ENCODE measurements around the gene CXCR4.

Gene CXCR4

GRCh38 chr2:136116151-136116812 is 1.7 kb downstream of the CXCR4 start:
- no peaks in the 10 kb centered on the region; a peak in 1 of 22 replicates for H3K9me3 ChIP-seq (replicated peaks in 1 of 11)
- no peaks in the 10 kb centered on the region for H3K27me3 ChIP-seq
- H3K4me1 ChIP-seq, result peaks cover 43 to 68% (median 49%) of the 10 kb centered on the region in 10 experiments
- peak overlapping the region; percentile 77 to 93 (median 90) for H3K9ac ChIP-seq
- peak overlapping the region; percentile 67 to 94 (median 89) for H3K4me3 ChIP-seq
- peaks cover 15 to 49% (median 37%) of the 10 kb centered on the region in 11 experiments; a peak in 20 of 22 replicates for H4K20me1 ChIP-seq
- H3K4me2 ChIP-seq, result peak overlapping the region; percentile 87 to 99 (median 96)
- H3K36me3 ChIP-seq, result peaks cover 15 to 37% (median 30%) of the 10 kb centered on the region in 11 experiments
- no peak for TF ChIP-seq Cebpa-rat (IDR thresholded peaks at IDR 0.05)
- H3K27ac ChIP-seq, result peak overlapping the region; percentile 65 to 91 (median 87); a peak in 21 of 22 replicates

- TF ChIP-seq Cebpa-rat (IDR thresholded peaks at IDR 0.05), result no peak
- H3K9ac ChIP-seq, result peak overlapping the region in 9 of 11 experiments; percentile 89 to 93 (median 92); a peak in 17 of 22 replicates
- H3K27me3 ChIP-seq, result no peaks in the 10 kb centered on the region
- peak overlapping the region; percentile 87 to 99 (median 96) for H3K4me2 ChIP-seq
- H3K4me1 ChIP-seq, result peaks cover 46 to 76% (median 53%) of the 10 kb centered on the region in 10 experiments
- H4K20me1 ChIP-seq, result peaks cover 15 to 49% (median 37%) of the 10 kb centered on the region in 11 experiments; a peak in 20 of 22 replicates
- H3K4me3 ChIP-seq, result peak overlapping the region; percentile 67 to 94 (median 89)
- H3K27ac ChIP-seq, result peak overlapping the region in 8 of 11 experiments; percentile 85 to 91 (median 88); a peak in 16 of 22 replicates
- peaks cover 15 to 37% (median 30%) of the 10 kb centered on the region in 11 experiments for H3K36me3 ChIP-seq
- H3K9me3 ChIP-seq (replicated peaks in 1 of 11), result no peaks in the 10 kb centered on the region; a peak in 1 of 22 replicates
These were observed 2.7 kb downstream of the CXCR4 start for GRCh38 chr2:136115183-136115761.

- H3K4me2 ChIP-seq, result peak overlapping the region; percentile 87 to 99 (median 96)
- H3K4me1 ChIP-seq, result peaks cover 37 to 69% (median 45%) of the 10 kb centered on the region in 10 experiments
- peak overlapping the region in 8 of 10 experiments; percentile 67 to 94 (median 89); a peak in 10 of 20 replicates for H3K4me3 ChIP-seq
- H3K9ac ChIP-seq, result peak overlapping the region in 2 of 11 experiments; percentile 89 to 92; a peak in 1 of 22 replicates
- H3K9me3 ChIP-seq (replicated peaks in 1 of 11), result no peaks in the 10 kb centered on the region; a peak in 1 of 22 replicates
- peaks cover 15 to 49% (median 37%) of the 10 kb centered on the region in 11 experiments; a peak in 20 of 22 replicates for H4K20me1 ChIP-seq
- no peaks in the 10 kb centered on the region for H3K27me3 ChIP-seq
- H3K36me3 ChIP-seq, result peaks cover 15 to 37% (median 30%) of the 10 kb centered on the region in 11 experiments
- no peak for TF ChIP-seq Cebpa-rat (IDR thresholded peaks at IDR 0.05)
- peak overlapping the region in 6 of 11 experiments; percentile 7 to 91 (median 88); a peak in 7 of 22 replicates for H3K27ac ChIP-seq
These were observed 3.6 kb downstream of the CXCR4 start for GRCh38 chr2:136114382-136114781.

- peaks cover 15 to 37% (median 30%) of the 10 kb centered on the region in 11 experiments for H3K36me3 ChIP-seq
- peak overlapping the region; percentile 87 to 99 (median 96); a peak in 21 of 22 replicates for H3K4me2 ChIP-seq
- H3K27me3 ChIP-seq, result no peaks in the 10 kb centered on the region
- H3K4me3 ChIP-seq, result peak overlapping the region in 2 of 10 experiments; percentile 3 to 21; a peak in 1 of 20 replicates
- peaks cover 43 to 62% (median 46%) of the 10 kb centered on the region in 10 experiments for H3K4me1 ChIP-seq
- H3K9me3 ChIP-seq (replicated peaks in 1 of 11), result no peaks in the 10 kb centered on the region; a peak in 1 of 22 replicates
- 0 out of 22 replicates have a peak, but pooled peaks of 2 of the 11 experiments have one; percentile 30 to 42 for TF ChIP-seq Cebpa-rat (IDR thresholded peaks at IDR 0.05)
- peak overlapping the region in 7 of 11 experiments; percentile 1 to 90 (median 15); a peak in 7 of 22 replicates for H3K27ac ChIP-seq
- H4K20me1 ChIP-seq, result peaks cover 15 to 49% (median 37%) of the 10 kb centered on the region in 11 experiments; a peak in 20 of 22 replicates
- peak overlapping the region in 2 of 11 experiments; percentile 30 to 89; a peak in 1 of 22 replicates for H3K9ac ChIP-seq
These were observed 4.6 kb downstream of the CXCR4 start for GRCh38 chr2:136113209-136113971.

GRCh38 chr2:136112317-136113208 is 5.4 kb downstream of the CXCR4 start:
- no peaks in the 10 kb centered on the region for H3K27me3 ChIP-seq
- no peak for TF ChIP-seq Cebpa-rat (IDR thresholded peaks at IDR 0.05)
- H3K9ac ChIP-seq, result no peak overlapping the region
- peaks cover 40 to 63% (median 52%) of the 10 kb centered on the region in 10 experiments for H3K4me1 ChIP-seq
- H3K27ac ChIP-seq, result peak overlapping the region in 3 of 11 experiments; percentile 1 to 30 (median 1); a peak in 3 of 22 replicates
- H3K4me3 ChIP-seq, result no peak overlapping the region
- H3K4me2 ChIP-seq, result peak overlapping the region in 7 of 11 experiments; percentile 32 to 98 (median 96); a peak in 9 of 22 replicates
- no peaks in the 10 kb centered on the region; a peak in 1 of 22 replicates for H3K9me3 ChIP-seq (replicated peaks in 1 of 11)
- peaks cover 15 to 37% (median 30%) of the 10 kb centered on the region in 11 experiments for H3K36me3 ChIP-seq
- H4K20me1 ChIP-seq, result peaks cover 15 to 49% (median 37%) of the 10 kb centered on the region in 11 experiments; a peak in 20 of 22 replicates

- TF ChIP-seq Cebpa-rat (IDR thresholded peaks at IDR 0.05), result no peak
- Histone ChIP-seq H4K20me1 (peaks cover 13 to 43% (median 31%) of the 10 kb centered on the region in 11 experiments; a peak in 20 of 22 replicates), H3K4me2 (no peak overlapping the region), H3K36me3 (peaks cover 15 to 37% (median 29%) of the 10 kb centered on the region in 11 experiments), H3K4me1 (peaks cover 49 to 71% (median 61%) of the 10 kb centered on the region in 10 experiments), H3K9ac (no peak overlapping the region), H3K27ac (no peak overlapping the region), H3K27me3 (no peaks in the 10 kb centered on the region), H3K4me3 (no peak overlapping the region), H3K9me3 (replicated peaks in 1 of 11) (no peaks in the 10 kb centered on the region; a peak in 1 of 22 replicates)
These were observed 6.2 kb downstream of the CXCR4 start for GRCh38 chr2:136111711-136112110.

GRCh38 chr2:136110526-136110925 is 7.4 kb downstream of the CXCR4 start:
- H3K27ac ChIP-seq, result peak overlapping the region in 2 of 11 experiments; percentile 34 to 44; a peak in 4 of 22 replicates
- peaks cover 8 to 33% (median 23%) of the 10 kb centered on the region in 11 experiments; a peak in 20 of 22 replicates for H4K20me1 ChIP-seq
- H3K36me3 ChIP-seq, result peaks cover 15 to 33% (median 26%) of the 10 kb centered on the region in 11 experiments
- peak overlapping the region in 5 of 11 experiments; percentile 31 to 67 (median 53); a peak in 10 of 22 replicates for H3K4me2 ChIP-seq
- no peaks in the 10 kb centered on the region for H3K27me3 ChIP-seq
- H3K4me1 ChIP-seq, result peaks cover 48 to 71% (median 60%) of the 10 kb centered on the region in 10 experiments
- no peak overlapping the region for H3K4me3 ChIP-seq
- TF ChIP-seq Cebpa-rat (IDR thresholded peaks at IDR 0.05), result no peak
- H3K9me3 ChIP-seq (replicated peaks in 1 of 11), result no peaks in the 10 kb centered on the region; a peak in 1 of 22 replicates
- no peak overlapping the region for H3K9ac ChIP-seq

Measured in BLaER1 treated with 17β-estradiol and CSF1 and Interleukin-3, amounts not matched to agents 10 nM and 100 nM (cell line).